CD4-positive, alpha-beta T cell treated with Interleukin-15 for 4 hours (primary cell): Measurements from ENCODE around the gene ARHGEF16.

Experiments used
- DNase-seq: peaks from one replicate; pipeline ENCODE4 v3.0.0-alpha.2; 2020; ENCODE audit warnings: low spot score

The ARHGEF16 gene

GRCh38 chr1:3482378-3482849 is 27.9 kb downstream of the ARHGEF16 start:
- no peak for DNase-seq

GRCh38 chr1:3483380-3483779 is 28.9 kb downstream of the ARHGEF16 start:
- DNase-seq: no peak

GRCh38 chr1:3483801-3484444 is 29.5 kb downstream of the ARHGEF16 start:
- peak; percentile 21 for DNase-seq

GRCh38 chr1:3485016-3485415 is 30.6 kb downstream of the ARHGEF16 start:
- DNase-seq: no peak

GRCh38 chr1:3488432-3488831 is 34.0 kb downstream of the ARHGEF16 start:
- DNase-seq: no peak

DNA sequence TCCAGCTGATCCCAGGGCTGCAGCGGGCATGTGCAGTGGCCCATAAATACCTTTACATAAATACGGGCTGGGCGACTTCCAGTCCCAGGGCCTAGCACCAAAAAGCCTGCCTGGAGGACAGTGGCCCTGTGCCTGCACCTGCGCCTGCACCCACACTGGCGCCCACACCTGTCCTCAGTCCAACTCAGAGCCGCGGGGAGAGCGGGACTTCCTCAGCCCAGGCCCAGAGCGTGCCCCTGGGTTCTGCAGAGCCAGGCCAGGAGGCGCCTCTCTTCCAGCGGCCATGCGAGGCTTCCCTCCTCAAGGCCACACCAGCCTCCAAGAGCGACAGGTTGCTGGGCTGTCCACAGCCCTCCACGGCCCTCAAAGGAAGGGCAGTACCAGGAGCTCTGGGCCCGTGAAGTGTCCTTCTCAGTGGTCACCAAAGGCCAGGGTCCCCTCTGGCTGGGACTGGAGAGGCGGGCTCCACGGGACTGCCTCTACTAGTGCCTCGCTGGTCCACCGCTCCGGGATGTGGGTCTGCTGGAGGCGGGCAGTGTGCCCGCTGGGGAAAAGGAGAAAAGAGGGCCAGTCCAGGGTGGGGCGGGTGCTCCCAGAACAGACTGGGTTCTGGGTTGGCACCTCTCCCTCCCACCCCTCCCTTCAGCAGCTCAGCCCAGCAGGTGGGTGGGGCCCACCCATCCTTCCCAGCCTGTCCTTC is 35.7 kb downstream of the ARHGEF16 start:
- no peak for DNase-seq

DNA sequence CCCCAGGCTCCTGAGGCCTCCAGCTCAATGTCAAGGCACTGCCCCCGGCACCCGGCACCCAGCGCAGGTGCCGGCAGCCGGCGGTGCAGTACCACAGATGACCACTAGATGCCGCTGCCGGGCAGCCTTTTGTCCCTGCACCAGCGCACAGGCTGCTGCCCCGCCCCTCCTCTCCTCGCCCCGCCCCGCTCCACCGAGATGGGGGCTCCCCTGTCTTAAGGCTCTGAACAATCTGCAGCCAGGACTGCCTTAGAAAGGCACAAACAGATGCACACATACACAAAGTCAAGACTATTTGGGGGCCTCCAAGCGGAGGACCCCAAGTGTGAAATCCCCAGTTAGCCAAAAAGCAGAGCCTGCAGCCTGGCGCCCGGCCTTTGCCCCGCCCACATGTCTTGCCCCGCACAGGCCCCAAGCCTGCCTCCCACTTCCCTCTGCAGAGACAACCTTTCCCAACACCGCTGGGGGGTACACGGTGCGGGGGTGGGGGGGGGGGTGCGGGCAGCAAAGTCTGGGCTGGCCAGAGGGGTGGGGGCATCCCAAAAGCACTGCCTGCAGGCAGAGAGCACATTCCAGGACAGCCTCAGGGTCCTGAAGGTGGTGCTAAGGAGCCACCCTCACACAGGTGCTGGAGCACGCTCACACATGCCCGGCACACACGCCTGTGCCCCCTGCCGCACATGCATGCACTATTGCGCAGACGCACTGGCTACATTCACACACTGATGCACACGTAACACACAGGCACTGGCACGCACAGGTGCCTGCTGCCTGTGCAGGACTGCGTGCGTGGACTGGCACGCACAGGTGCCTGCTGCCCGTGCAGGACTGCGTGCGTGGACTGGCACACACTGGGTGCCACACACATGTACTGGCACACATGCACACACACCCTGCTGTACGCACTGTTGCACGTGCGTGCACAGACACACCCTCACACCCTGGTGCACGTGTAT is 37.1 kb downstream of the ARHGEF16 start:
- peak; percentile 78 for DNase-seq

DNA sequence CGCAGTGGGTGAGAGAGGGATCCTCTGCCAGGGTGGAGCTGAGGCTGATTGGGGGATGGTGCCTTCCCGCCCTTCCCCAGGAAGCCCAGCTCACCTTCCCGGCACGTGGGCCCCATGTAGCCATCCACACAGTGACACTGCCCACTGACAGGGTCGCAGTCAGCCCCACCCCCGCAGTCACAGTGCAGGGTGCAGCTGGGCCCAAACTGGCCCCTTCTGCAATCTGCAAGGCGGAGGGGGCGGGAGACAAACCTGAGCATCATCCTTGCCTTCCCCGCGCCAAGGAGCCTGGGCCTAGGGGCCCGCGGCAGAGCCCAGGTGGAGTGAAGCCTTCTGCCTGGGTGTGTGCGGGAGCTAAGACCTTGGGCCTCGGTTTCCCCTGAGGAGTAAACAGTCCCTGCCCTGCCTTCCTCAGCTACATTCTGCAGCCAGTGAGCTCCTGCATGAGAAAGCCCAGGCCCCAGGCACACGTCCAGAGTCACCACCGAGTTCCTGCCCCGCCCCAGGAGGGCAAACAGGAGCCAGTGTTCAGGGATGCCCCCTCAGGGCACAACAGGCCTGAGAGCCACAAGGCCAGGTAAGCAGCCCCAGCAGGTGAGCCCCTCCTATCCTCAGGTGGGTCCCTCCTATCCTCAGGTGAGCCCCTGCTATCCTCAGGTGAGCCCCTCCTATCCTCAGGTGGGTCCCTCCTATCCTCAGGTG is 38.2 kb downstream of the ARHGEF16 start:
- no peak for DNase-seq

- no peak for DNase-seq
These were observed 40.1 kb downstream of the ARHGEF16 start for GRCh38 chr1:3494321-3495308.

DNA sequence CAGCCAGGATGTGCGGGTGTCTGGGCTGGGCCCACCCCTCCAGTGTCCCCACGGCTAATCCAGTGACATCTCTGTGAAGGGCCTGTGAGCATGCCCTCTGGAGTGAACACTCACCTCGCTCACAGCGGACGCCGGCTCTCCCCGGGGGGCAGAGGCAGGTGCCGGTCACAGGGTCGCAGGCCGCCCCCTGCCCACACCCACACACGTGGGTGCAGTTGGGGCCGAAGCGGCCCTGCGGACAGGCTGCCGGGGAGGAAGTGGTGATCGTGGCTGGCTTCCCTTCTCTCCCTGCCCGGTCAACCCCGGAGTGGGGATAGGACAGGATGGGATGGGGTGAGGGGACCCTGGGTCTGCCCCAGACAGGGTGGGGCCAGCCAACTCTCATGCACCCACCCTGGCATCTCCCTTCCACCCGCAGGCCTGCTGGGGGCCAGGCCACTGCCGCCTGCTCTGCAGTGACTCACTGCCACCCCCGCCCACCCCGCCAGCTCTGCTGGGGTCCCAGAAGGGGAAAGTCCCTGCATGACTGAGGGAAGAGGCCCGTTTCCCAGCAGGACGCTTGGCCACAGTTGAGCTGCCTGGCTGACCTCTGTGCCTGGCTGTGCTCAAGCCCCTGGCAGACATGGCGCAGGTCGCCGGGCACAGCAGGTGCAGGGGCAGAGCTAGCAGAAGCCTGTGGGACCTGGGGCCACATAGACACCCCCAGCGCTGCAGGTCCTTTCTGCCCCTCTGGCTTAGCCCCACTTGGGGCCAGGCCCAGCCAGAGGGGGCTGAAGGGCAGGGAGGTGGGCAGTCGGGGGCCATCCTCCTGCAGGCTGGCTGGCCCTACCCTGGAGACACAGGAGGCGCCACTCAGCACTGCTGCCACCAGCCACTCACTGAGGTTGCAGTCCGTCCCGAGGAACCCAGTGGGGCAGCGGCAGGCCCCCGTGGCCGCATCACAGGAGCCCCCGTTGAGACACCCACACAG is 41.6 kb downstream of the ARHGEF16 start:
- DNase-seq: no peak

GRCh38 chr1:3496916-3497315 is 42.5 kb downstream of the ARHGEF16 start:
- DNase-seq: no peak

- DNase-seq: no peak
These were observed 43.1 kb downstream of the ARHGEF16 start for GRCh38 chr1:3497521-3497920.

- no peak for DNase-seq
These were observed 43.9 kb downstream of the ARHGEF16 start for GRCh38 chr1:3498246-3498930.

DNA sequence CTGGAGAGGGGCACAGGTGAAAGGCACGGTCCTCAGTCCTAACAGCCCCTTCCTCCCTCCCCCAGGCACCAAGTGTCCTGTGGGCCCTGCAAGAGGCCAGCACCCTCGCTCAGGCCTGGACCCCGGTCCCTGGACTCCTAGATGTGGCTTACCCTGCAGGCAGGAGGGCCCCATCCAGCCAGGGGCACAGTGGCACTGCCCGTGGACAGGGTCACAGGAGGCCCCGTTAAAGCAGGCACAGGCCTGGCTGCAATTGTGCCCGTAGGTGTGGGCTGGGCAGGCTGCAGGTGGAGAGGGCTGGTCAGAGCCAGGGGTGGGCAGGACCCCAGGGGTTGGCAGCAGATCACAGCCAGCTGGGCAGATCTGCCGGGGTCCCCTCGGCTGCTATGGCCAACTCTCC is 44.5 kb downstream of the ARHGEF16 start:
- DNase-seq: no peak

GRCh38 chr1:3499611-3500010 is 45.1 kb downstream of the ARHGEF16 start:
- DNase-seq: no peak

DNA sequence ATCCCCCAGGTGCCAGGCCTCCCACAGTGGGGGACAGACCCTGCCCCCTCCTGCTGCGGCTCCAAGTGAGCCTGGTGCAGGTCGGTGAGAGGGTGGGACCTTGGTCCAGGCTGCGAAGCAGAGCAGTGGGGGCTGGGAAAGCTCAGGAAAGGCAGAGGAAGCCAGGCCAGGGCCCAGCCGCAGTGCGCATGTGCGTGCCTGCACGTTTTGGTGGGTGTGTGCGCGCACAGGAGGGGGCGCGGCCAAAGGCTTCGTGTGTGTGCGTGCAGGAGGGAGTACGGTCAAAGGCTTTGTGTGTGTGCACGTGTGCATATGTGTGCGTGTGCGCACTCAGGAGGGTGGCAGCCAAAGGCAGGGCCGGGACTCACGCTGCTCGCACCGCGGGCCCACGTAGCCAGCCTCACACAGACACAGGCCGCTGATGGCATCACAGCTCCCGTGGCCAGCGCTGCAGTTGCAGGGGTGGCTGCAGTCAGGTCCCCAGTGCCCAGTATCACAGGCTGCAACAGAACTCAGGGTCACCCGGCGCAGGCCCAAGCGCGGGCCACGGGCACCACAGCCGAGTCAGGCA is 45.9 kb downstream of the ARHGEF16 start:
- DNase-seq: no peak

GRCh38 chr1:3501437-3501836 is 47.0 kb downstream of the ARHGEF16 start:
- no peak for DNase-seq

- DNase-seq: no peak
These were observed 47.6 kb downstream of the ARHGEF16 start for GRCh38 chr1:3501856-3502640.
